HL-60 (cell line): ENCODE measurements around the gene MPPED1.

Experiments
- GABPA ChIP-seq: IDR thresholded peaks from 2 replicates; pipeline ENCODE4 v1.6.1; 2012; ENCODE audit warnings: low read depth
- POLR2AphosphoS5 ChIP-seq: IDR thresholded peaks from 2 replicates; pipeline ENCODE4 v1.6.1; 2012; ENCODE audit warnings: low read depth
- SPI1 ChIP-seq: IDR thresholded peaks from 2 replicates; pipeline ENCODE4 v1.6.1; 2012; ENCODE audit warnings: low read depth, mild to moderate bottlenecking, borderline replicate concordance
- TF ChIP-seq, protein P1 (sequence below): IDR thresholded peaks from one replicate; pipeline ENCODE4 v1.5.1; 2011; ENCODE audit warnings: low read length, control low read depth, inconsistent platforms; ENCODE audit not compliant: insufficient read depth
- TF ChIP-seq, protein P2 (sequence below): IDR thresholded peaks from 2 replicates; pipeline ENCODE4 v1.6.1; 2012; ENCODE audit warnings: low read depth; ENCODE audit not compliant: insufficient replicate concordance

DNA sequence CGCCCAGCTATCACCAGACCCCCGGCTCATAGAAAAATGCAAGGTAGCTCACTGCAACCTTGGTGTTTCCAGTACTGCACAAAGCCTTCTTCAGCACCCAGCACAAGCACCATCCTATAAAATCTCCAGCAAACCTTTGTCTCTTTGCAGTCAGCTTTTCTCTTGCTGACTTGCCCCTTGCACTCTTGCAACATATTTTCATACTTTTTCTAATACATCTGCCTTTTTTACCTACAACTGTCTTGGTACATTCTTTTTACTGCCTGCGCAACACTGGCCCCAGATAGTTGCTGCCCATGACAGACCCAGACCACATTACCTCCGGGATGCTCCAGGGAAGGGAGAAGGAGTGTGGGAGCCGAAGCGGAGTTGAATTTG is 142.4 kb downstream of the MPPED1 start:
- TF ChIP-seq, protein P1, sequence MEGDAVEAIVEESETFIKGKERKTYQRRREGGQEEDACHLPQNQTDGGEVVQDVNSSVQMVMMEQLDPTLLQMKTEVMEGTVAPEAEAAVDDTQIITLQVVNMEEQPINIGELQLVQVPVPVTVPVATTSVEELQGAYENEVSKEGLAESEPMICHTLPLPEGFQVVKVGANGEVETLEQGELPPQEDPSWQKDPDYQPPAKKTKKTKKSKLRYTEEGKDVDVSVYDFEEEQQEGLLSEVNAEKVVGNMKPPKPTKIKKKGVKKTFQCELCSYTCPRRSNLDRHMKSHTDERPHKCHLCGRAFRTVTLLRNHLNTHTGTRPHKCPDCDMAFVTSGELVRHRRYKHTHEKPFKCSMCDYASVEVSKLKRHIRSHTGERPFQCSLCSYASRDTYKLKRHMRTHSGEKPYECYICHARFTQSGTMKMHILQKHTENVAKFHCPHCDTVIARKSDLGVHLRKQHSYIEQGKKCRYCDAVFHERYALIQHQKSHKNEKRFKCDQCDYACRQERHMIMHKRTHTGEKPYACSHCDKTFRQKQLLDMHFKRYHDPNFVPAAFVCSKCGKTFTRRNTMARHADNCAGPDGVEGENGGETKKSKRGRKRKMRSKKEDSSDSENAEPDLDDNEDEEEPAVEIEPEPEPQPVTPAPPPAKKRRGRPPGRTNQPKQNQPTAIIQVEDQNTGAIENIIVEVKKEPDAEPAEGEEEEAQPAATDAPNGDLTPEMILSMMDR, result no peak
- TF ChIP-seq POLR2AphosphoS5 (no peak), SPI1 (no peak), GABPA (no peak)
- TF ChIP-seq, protein P2, sequence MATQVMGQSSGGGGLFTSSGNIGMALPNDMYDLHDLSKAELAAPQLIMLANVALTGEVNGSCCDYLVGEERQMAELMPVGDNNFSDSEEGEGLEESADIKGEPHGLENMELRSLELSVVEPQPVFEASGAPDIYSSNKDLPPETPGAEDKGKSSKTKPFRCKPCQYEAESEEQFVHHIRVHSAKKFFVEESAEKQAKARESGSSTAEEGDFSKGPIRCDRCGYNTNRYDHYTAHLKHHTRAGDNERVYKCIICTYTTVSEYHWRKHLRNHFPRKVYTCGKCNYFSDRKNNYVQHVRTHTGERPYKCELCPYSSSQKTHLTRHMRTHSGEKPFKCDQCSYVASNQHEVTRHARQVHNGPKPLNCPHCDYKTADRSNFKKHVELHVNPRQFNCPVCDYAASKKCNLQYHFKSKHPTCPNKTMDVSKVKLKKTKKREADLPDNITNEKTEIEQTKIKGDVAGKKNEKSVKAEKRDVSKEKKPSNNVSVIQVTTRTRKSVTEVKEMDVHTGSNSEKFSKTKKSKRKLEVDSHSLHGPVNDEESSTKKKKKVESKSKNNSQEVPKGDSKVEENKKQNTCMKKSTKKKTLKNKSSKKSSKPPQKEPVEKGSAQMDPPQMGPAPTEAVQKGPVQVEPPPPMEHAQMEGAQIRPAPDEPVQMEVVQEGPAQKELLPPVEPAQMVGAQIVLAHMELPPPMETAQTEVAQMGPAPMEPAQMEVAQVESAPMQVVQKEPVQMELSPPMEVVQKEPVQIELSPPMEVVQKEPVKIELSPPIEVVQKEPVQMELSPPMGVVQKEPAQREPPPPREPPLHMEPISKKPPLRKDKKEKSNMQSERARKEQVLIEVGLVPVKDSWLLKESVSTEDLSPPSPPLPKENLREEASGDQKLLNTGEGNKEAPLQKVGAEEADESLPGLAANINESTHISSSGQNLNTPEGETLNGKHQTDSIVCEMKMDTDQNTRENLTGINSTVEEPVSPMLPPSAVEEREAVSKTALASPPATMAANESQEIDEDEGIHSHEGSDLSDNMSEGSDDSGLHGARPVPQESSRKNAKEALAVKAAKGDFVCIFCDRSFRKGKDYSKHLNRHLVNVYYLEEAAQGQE, result no peak
